GM19035 (cell line): ENCODE data around the gene C11orf58.

ENCODE experiments used
- ATAC-seq: cut with Tn5 transposase; IDR thresholded peaks from one replicate; pipeline ENCODE4 v1.9.1; 2021; ENCODE audit not compliant: unreplicated experiment

The C11orf58 gene

DNA sequence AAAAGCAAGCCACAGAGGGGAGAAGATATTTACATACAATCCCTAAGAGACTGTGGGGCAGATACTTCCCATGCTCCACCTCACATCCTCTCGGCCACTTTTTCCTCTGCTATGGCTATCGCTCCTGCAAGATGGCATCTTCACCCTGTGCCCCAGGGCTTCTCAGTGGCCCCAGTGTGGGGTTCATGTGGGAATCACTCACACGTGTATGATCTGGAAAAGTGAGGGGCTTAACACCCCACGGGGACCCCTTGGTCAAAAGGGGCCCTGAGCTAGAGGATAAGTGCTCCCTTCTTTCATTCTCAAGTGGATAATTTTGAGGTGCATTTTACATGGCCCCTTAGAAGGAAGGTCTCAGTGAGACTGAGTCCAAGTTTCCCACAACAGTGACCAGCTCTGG lies 28.7 kb downstream of the C11orf58 start:
- ATAC-seq, result no peak

DNA sequence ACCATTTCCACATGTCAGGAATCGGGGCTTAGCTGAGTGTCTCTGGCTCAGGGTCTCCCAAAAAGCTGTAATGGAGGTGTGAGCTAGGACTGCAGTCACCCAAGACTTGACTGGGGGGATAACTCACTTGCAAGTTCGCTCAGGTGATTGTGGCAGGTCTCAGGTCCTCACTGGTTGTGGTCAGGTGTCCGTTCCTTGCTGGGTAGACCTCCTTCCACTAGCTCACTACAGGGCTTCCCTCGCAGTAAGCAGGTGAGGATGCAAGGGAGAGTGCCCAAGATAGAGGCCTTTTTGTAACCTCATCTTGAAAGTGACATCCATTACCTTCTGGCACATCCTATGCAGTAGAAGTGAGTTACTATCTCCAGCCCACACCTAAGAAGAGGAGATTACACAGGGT lies 29.5 kb downstream of the C11orf58 start:
- ATAC-seq, result no peak

DNA sequence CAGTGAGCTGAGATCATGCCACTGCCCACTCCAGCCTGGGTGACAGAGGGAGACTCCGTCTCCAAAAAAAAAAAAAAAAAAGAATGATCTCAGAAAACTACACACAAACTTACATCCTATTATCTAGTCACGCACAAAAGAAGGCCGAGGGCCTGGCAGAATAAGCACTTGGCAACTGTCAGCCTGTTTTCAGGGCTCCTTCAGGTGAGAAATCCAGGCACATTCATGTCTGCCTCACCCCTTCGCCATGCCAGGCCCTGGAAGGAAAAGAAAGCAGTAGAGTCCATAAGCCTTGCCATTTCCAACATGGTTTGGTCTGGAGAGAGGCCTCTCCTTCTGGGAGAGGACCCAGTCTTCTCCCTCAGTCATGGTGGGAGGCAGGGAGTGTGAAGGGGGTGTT lies 30.9 kb downstream of the C11orf58 start:
- no peak for ATAC-seq

DNA sequence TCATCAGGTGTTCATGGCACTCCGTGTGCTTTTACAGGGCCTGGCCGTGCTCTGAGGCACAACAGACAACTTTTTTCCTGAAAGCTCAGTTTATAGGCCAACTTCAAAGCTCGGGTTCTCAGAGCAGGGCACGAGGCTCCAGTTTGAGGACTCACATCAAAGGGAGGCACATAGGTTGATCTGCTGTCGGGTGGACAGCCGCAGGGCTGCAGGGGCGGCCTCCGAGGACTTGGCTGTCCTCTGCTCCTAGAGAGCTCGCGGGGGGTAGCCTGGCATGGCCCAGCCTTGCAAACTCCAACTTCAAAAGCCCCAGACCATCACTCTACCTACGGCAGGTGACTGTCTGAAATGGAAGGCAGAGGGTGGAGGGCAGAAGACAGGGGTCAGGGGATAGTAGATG lies 31.6 kb downstream of the C11orf58 start:
- ATAC-seq, result no peak

DNA sequence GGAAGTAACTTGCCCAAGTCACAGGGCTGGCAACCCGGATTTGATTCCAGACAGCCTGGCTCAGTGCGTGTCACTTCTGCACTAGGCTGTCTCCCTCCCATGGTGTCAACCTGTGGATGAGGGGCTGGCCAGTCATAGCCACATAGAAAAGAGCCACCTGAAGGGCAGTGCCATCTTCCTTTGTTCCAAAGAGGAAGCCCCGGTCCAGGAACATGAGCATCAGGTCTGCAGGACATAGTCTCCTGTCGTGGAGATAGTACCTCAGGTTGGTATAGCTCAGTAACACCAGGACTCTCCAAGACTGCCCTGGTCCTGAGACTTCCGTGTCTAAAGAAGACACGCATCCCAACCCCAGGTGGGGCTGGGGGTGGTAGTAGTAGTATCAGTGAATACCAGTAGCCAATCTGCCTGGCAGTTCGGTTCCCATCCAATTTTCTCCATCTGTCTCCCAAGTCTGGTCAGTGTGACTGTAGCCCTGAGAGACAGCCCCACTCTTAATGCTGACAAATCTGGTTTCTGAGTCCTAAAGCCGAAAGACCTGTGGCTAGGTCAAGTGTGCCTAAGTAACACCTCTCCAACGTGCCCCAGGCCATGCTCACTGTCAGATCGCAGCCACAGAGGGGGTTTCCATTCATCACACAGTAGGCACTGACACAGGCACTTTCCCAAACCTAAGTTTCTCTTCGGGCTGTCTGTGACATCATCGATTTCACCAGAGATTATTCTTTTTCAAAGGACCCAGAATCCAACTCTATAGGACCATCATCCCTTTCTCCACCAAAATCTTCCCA lies 33.1 kb downstream of the C11orf58 start:
- no peak for ATAC-seq

DNA sequence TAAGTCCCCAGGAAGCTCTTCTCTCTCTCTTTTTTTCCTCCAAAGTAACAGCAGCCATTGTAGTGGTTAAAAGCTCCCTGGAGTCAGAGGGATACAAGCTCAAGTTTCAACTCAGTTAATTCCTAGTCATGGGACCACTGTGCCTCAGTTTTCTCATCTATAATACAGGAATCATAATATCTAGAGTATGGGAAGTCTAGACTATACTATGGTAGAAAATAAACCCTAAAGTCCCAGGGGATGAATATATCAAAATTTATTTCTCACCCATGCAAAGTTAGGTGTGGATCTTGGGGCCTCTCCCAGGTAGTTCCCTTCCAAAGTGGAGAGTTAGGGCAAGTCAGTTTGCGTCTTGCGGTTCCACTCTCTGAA lies 33.7 kb downstream of the C11orf58 start:
- no peak for ATAC-seq

DNA sequence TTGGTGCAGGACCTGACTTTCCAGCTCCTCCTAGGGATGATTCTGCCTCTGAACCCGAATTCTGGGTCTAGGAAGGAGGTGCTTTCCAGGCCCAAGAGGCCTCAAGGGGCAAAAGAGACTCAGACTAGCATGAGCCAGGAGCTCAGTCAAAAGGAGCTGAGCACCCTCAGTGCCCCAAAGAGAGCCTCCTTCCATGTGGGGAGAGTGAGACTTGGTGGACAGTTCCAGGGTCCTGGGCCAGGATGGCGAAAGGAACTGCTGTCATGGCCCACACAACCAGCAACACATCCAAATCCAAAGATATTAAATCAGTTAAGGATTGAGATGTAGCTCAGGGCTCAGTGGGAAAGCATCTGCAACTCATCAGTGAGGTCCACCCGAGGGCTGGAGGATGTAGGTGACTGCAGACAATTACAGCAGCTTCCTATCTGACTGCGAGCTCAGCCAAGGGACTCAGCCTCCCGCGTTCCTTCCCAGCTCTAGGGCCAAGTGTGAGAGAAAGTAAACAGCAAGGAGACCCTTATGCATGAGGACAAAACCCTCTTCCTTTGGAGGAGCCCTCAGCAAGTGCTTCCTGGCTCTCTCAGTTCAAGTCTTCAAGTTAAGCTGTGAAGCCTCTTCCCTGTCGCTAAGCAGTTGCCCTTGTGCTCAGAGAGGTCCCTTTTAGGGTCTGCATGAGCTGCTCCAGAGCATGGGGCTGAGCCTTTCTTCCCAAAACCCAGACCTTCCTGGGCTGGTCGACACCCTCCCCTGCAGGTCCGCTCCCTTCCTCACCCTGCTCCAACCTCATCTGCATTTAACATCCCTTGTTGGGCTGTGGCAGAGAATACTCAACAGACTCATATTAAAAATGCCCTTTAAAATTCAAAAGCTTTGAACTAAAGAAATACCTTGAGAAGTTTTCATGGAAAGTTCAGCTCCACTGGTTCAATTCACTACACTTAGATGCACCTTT lies 35.8 kb downstream of the C11orf58 start:
- no peak for ATAC-seq

DNA sequence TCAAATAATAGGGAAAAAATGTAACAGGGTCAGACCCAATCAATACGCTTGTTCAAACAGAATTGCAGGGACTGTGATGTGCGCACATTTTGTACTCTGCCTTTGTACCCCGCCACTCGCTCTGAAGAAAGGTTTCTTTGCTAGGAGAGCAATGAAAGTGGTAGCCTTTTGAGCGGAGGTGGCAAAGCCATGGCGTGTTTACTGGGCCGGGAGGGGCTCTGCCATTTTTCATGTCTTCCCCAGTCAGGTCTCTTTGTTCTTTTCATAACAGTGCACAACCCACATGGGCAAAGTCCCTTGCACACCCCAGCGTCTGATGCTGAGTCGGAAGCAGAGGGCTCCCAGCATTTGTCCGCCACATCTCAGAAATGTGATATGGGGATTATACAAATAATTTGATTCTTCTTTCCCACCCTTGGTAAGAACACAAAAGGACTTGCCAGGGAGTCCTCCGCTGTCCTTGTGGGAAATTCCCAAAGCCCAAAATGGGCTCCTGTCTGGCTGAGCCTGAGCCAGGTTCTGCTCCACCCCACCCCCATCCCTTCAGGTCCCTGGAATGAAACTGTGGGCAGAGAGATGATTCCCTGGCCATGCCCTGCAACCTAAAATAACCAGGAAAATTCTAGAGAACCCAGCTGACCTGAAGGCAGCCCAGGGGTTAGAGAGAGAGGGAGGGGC lies 36.6 kb downstream of the C11orf58 start:
- ATAC-seq, result no peak

DNA sequence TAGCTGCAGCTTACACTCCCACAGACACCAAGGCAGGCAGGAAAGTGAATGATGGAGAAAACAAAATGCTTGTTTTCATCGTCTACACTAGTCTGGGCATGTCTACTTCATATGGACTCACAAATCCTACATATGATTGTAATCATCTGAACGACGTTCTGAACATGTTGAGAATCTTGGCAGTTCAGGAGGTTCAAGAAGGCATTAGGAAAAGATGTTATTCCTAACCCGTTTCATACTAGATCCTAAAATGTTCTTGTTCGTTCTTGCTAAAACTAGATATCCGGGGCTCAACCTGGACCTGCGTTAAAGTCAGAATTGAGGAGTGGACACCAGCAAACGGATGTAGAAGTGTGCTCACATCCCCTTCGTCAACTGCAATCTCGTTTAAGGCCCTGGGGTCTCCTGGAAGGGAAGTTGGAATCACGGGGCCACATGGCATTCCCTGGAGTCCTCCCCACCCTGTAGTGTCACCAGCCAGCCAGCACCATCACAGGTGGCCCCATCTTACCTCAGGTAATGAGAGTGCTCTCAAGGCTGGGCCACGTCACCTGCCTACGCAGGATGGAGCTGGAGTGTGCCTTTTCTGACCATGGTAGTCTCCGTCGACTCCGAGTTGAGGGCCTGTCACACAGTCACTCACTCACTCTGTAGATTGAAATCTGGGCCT lies 37.3 kb downstream of the C11orf58 start:
- no peak for ATAC-seq

DNA sequence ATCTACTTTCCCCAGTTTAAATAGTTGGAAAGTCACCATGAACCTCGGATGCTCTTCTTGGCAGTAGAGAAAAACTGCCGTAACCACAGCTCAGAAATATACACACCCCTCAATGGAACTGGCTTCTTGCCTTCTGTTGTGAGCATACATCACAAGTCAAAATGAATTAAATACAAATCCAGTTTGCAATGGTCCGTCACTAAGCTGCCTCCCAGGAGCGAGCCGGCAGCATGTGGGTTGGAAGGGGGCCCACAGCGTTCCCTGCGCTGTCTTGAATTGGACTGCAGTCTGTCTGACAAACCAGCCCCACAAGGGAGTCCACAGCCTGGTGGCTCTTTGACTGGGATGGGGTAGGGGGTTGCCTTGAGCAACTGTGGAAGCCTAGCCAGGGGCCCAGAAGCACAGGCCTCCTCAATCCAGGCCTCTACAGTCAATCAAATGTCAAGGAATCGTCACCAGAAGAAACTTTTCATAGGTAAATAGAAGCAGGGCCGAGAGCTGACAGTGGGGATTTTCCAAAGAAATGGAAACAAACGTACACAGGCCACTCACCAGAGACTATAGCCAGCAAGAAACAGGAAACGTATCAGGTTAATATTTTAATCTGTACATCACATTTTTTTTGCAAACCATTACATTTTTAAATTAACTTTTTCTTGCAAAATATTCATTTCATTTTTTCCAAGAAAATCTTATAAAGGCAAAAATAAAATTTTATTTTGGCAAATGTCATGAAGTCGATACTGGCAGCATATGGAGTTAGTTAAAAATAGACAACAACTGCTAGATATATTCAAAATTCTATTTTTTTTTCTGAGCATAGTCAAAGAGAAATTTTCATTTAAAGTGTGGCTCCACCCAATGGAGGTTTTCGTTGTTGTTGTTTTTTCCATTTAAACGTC lies 38.5 kb downstream of the C11orf58 start:
- ATAC-seq, result no peak

DNA sequence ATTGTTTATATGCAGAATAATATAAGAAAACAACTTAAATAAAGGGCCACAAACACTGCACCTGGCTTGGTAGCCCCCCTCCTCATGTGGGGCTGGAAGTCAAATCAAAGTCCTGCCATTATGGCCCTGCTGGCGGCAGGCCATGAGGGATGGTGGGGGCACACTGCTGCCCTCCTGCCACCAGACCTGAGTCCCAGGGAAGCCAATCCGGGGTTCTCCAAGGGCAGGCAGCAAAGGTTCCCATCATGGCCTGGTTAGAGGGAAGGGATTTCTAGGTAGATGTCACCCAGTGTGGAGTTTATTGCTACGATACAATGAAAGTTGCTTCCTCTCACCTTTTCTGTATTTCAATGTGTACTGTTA lies 39.1 kb downstream of the C11orf58 start:
- ATAC-seq, result no peak

DNA sequence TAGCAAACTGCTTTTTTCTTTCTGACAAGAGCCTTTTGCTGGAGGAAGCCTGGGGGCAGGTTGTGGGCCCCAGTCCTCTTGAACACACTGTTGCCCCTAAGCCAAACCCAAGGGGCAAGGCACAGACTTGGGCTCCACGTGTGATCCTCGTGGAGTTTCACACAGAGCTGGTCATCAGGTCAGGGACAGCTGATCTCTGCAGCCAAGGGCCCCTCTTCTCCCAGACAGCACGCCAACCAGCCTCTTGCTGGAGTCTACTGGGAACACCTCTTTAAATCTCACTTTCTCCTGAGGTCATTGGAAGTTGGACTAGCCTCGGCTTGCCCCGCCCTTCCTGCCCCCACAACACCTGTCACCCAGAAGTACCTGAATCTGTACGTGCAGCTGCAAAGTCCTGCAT lies 39.8 kb downstream of the C11orf58 start:
- no peak for ATAC-seq

DNA sequence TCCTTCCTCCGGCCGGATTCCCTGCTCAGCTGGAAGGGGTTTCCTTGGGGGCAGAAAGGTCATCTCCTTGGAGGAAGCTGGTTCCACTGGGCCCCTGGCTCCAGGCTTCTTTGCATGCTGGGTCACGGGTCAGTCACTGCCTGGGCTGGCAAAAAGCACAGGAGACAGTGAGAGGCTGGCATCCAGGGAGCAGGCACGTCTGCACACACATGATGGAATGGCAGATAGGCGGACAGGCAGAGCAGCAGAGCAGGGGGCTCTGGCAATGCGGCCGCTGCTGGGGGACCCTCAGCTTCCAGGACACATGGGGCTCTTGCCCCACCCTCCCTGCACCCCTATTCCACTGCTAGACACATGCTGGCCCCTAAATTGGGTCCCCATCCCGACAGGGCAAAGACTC lies 40.4 kb downstream of the C11orf58 start:
- ATAC-seq, result no peak

DNA sequence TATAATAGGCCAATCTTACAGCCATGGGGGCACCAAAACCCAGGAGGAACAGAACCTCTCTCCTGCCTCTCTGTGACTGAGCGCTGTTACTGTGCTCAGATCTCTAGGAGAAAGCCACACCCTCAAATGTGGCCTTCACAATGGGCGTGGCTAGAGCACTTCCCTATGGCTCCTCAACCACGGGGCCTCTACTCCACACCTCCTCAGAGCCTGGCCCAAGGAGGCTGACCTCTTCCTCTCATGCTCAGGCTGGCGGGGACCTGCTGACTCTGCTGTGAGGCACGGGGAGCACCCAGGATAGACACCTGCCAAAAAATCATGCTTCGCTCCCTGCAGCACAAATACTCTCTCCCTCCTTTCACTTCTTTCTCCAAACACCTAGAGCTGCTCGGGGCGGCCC lies 41.0 kb downstream of the C11orf58 start:
- no peak for ATAC-seq

DNA sequence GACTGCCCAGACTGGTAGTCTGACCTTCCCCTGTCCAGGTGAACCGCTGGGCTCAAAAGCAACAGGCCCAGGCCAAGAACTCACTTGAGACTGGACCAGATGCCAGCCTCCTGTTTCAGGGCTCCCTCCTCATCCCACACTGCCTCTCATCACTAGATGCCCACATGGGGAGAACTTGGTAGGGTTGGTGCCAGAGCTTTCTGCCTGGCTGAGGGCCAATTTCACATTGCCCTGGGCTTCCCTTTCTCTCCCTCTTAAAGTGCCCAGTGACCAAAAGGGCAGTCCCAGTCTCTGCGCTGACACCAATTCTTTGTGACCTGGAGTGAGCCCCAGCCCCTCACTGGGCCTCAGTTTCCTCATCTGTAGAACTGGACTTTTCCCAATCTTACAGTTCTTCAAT lies 41.7 kb downstream of the C11orf58 start:
- no peak for ATAC-seq

DNA sequence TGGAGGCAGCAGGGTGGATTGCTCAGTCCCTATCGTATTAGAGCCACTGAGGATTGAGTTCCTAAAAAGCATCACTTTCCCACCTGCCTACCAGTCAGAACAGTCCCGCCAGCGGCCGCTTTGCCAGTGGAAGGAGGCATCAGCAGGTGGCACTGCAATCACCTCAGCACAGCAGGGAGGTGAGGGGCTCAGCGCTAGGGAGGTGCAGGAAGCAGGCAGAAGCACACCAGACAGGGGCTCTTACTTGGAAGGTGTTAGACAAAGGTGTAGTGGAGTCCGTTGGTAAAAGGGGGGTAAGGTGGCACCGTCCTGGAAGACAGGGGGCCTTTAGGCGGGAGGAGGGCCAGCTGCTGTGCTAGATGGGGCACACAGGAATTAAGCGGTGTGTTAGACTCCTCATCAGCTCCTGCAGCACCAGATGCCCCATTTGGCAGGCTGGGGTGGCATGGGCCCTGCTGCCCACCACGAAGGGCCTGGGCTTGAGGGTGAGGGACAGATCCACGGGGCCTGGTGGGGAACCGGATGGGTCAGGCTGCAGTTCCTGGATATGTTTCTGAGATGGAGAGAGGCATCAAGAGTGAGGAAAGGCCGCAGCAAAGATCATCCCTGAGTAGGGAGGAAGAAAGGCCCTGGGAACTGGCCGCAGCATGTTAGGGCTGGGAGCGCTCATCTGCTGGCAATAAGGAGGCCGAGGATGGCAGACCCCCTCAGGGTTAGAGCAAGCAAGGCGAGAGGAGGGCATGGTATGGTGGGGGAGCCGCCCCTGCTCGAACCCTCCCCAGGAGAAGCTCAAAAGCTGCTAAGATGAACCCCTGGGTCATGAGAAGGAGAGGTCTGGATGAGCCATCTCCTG lies 42.5 kb downstream of the C11orf58 start:
- no peak for ATAC-seq

DNA sequence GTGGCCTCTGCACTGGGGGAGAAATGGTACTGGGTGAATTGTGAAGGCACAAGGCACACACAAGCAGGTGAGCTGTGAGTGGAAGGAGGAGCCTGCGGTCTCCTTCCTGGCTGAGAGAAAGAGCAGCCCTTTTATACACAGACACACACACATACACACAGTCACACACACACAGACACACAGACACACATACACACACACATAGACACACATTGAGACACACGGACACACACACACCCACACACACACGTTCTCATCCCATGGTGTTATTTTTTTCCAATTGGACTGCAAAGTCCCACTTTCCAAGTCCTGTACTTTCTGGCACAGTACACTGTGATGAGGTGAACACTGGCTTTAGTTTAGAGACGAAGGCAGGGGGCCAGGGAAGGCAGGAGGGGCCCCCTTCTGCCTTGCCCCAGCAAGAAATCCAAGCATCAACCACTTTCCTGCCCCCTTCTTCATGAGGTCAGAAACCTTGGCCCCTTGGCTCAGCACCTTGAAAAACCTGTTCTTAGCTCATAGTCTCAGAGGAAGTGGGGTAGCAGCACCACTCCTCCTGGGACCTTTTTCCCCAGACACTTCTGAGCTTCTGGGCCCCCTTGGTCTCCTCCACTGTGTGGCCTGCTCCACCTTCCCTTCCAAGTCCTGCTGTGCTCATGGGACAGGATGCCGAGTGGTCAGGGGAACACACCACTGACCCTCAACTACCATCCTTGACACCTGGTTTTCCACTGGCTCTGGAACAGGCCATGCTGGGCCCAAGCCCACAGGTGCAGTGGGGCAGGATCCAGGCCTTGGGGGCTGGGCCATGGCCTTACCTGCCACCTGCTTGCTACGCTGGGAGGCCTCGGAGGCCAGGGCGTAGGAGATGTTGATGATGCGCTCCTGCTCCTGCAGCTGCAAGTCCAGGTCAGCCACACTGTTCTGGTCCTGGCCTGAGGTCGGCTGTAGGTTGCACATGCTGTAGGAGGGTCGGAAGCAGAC lies 43.8 kb downstream of the C11orf58 start:
- no peak for ATAC-seq

DNA sequence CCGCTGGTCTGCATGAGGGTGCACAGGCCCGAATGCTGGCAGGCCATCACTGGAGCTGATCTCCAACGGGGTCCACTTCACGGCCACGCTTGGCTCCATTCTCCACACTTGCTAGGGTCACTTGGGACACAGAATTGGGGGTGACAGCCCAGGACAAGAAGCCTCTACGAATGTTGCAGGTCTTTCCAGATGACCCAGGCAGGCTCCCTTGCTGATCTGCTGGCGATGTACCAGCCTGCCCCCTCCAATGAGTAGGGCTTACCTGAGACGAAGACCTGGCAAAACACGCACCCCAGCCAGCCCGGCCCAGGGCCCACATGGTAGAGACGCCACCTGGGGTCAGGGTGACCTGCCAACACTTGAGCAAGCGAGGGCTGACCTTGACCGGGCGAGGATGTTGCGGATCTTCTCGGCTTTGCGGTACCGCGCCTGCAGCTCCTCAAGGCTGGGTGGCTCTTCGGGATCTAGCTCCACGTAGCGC lies 44.9 kb downstream of the C11orf58 start:
- ATAC-seq, result no peak
